ENCODE data around the gene FUZ. TPM values are rescaled to one million over a fixed set of nuclear protein-coding genes. Genes with fewer than 3 reads are reported as not detected.

FUZ gene
- total RNA-seq, 3 donors from 2014 or later (not counting 1 experiment from before 2014, with no cell fraction given), result 17.7 to 33.1 (median 20.6) TPM

DNA sequence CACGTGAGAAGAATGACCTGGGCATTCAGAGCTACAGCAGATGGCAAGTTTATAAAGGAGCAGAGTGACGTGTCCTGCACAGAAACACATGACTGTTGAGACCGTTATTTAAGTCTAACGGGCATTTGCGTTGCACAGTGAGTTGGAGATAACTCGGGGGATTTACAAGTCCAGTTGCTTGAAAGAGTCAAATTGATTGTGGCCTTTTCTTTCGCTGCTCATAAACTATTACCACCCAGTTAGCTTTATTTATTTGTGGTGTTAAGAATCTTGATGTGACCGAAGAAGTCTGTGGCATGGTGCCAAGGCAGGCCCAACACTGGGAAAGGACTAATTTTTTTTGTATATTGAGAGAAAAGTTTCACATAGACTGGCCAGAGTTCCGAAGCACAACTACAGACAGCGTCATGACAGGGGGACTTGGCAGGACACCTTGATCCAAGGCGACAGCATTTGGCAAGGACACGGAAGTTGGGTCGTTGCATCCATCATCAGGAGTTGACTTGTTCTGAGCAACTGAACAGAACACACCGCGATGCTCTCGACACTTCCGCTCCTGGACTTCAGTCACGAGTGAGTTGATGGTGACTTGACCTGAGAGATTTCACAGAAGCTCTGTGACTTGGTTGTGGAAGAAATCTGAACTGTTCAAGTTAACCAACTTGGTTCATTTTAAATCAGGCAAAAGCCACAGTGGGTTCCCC lies 25.9 kb upstream of the FUZ start:
- Histone ChIP-seq H3K4me3 (ENCODE audit: low read length) (no peak overlapping the region), H3K9me3 (ENCODE audit: control insufficient read depth, insufficient read depth, low read length) (no peaks in the 10 kb centered on the region), H3K27me3 (ENCODE audit: control insufficient read depth, insufficient read depth, low read length) (no peaks in the 10 kb centered on the region), H3K27ac (ENCODE audit: low read length) (no peak overlapping the region), H3K36me3 (ENCODE audit: control insufficient read depth, insufficient read depth, low read length) (peaks cover 38% of the 10 kb centered on the region), H3K4me1 (ENCODE audit: control insufficient read depth, insufficient read depth, low read length) (peaks cover 1% of the 10 kb centered on the region)
- peaks cover 10 to 19% of the 10 kb centered on the region in 2 donors for H3K4me1 Mint-ChIP-seq
- H3K4me3 Mint-ChIP-seq, result no peak overlapping the region
- H3K27me3 Mint-ChIP-seq (ENCODE audit: low read depth in 2 of 2), result no peaks in the 10 kb centered on the region
- ATAC-seq (no peak), DNase-seq (no peak)
- TF ChIP-seq, protein P1, sequence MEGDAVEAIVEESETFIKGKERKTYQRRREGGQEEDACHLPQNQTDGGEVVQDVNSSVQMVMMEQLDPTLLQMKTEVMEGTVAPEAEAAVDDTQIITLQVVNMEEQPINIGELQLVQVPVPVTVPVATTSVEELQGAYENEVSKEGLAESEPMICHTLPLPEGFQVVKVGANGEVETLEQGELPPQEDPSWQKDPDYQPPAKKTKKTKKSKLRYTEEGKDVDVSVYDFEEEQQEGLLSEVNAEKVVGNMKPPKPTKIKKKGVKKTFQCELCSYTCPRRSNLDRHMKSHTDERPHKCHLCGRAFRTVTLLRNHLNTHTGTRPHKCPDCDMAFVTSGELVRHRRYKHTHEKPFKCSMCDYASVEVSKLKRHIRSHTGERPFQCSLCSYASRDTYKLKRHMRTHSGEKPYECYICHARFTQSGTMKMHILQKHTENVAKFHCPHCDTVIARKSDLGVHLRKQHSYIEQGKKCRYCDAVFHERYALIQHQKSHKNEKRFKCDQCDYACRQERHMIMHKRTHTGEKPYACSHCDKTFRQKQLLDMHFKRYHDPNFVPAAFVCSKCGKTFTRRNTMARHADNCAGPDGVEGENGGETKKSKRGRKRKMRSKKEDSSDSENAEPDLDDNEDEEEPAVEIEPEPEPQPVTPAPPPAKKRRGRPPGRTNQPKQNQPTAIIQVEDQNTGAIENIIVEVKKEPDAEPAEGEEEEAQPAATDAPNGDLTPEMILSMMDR (IDR thresholded peaks at IDR 0.05), result no peak
- no peaks in the 10 kb centered on the region for H3K36me3 Mint-ChIP-seq
- 97% methylated on average over 17 of the region's 18 CpGs for WGBS (ENCODE audit: insufficient coverage)
- H3K9me3 Mint-ChIP-seq, result no peaks in the 10 kb centered on the region
- no peak overlapping the region for H3K27ac Mint-ChIP-seq
- intact Hi-C loops (cut with micrococcal nuclease), result no loop called here

DNA sequence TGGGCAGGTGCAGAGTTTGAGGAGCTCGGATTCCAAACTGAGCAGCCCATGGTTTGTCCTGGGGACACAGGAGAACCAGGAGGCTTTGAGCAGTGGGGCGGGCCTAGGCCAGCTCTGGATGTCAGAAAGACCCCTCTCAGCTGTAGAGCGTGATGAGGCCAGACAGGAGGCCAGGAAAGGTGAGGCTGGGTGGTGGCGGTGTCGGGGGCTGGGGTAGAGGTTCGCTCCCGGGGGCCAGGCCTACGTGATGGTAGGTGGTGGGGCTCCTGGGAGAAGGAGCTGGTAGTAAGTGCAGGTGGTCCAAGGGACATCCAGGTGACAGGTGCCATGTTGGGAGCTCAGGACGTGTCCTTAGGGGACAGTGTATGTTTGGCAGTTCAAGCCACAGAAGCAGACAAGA lies 24.3 kb upstream of the FUZ start:
- H3K27me3 ChIP-seq (ENCODE audit: control insufficient read depth, insufficient read depth, low read length), result no peaks in the 10 kb centered on the region
- H3K9me3 ChIP-seq (ENCODE audit: control insufficient read depth, insufficient read depth, low read length), result no peaks in the 10 kb centered on the region
- Mint-ChIP-seq H3K4me1 (peaks cover 12 to 20% of the 10 kb centered on the region in 2 donors), H3K9me3 (no peaks in the 10 kb centered on the region), H3K27me3 (ENCODE audit: low read depth in 2 of 2) (no peaks in the 10 kb centered on the region), H3K4me3 (no peak overlapping the region), H3K36me3 (no peaks in the 10 kb centered on the region), H3K27ac (peak overlapping the region in 1 of 2 donors; percentile 44)
- WGBS (ENCODE audit: insufficient coverage), result 99% methylated on average over 9 of the region's 9 CpGs
- intact Hi-C loops (cut with micrococcal nuclease), result no loop called here
- TF ChIP-seq, protein P1 (IDR thresholded peaks at IDR 0.05), result no peak
- DNase-seq, result no peak
- no peaks in the 10 kb centered on the region for H3K4me1 ChIP-seq (ENCODE audit: control insufficient read depth, insufficient read depth, low read length)
- peak in 1 of 3 donors; percentile 10 for ATAC-seq
- H3K4me3 ChIP-seq (ENCODE audit: low read length), result no peak overlapping the region
- H3K36me3 ChIP-seq (ENCODE audit: control insufficient read depth, insufficient read depth, low read length), result peaks cover 52% of the 10 kb centered on the region
- H3K27ac ChIP-seq (ENCODE audit: low read length), result no peak overlapping the region

DNA sequence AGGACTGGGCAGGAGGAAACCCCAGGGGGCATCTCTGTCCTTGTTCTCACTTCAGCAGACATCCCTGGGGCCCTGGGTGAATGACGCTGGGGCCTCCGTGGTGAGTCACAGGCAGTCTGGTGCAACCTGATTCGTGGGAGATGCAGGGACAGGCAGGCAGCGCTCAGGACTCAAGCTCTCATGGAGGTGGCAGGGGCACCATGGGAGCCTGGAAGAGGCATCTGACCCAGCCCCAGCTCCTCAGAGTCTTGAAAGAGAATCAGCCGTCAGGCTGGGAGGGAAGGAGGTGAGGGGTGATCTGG lies 23.9 kb upstream of the FUZ start:
- DNase-seq (no peak), ATAC-seq (no peak)
- TF ChIP-seq, protein P1 (IDR thresholded peaks at IDR 0.05), result no peak
- Mint-ChIP-seq H3K4me3 (no peak overlapping the region), H3K27me3 (ENCODE audit: low read depth in 2 of 2) (no peaks in the 10 kb centered on the region), H3K27ac (peak overlapping the region in 1 of 2 donors; percentile 44), H3K9me3 (no peaks in the 10 kb centered on the region), H3K4me1 (peaks cover 15 to 23% of the 10 kb centered on the region in 2 donors), H3K36me3 (no peaks in the 10 kb centered on the region)
- H3K4me3 ChIP-seq (ENCODE audit: low read length), result no peak overlapping the region
- H3K4me1 ChIP-seq (ENCODE audit: control insufficient read depth, insufficient read depth, low read length), result no peaks in the 10 kb centered on the region
- intact Hi-C loops (cut with micrococcal nuclease), result no loop called here
- H3K27me3 ChIP-seq (ENCODE audit: control insufficient read depth, insufficient read depth, low read length), result no peaks in the 10 kb centered on the region
- H3K36me3 ChIP-seq (ENCODE audit: control insufficient read depth, insufficient read depth, low read length), result peaks cover 54% of the 10 kb centered on the region
- H3K27ac ChIP-seq (ENCODE audit: low read length), result no peak overlapping the region
- no peaks in the 10 kb centered on the region for H3K9me3 ChIP-seq (ENCODE audit: control insufficient read depth, insufficient read depth, low read length)
- 97% methylated on average over 5 of the region's 5 CpGs for WGBS (ENCODE audit: insufficient coverage)
